ENCODE results near the gene PTEN. TPM values are rescaled to one million over a fixed set of nuclear protein-coding genes. Genes with fewer than 3 reads are reported as not detected.
A peak's percentile ranks its signal among the peaks of the same experiment; 100 is the strongest.

The PTEN gene
- total and polyA plus RNA-seq, 2 experiments from 2014 or later: 32.8 to 128 TPM

GRCh38 chr10:87915406-87915805 is 52.0 kb downstream of the PTEN start:
- no peaks in the 10 kb centered on the region for H3K27me3 ChIP-seq
- H3K9me3 ChIP-seq (ENCODE audit: low read depth): peaks cover 20% of the 10 kb centered on the region
- peaks cover 54% of the 10 kb centered on the region for H4K20me1 ChIP-seq (ENCODE audit: insufficient read depth, poor library complexity, severe bottlenecking)
- WGBS (ENCODE audit: low lambda C conversion rate, missing lambda C conversion rate): 84% methylated on average over 4 of the region's 4 CpGs
- TF ChIP-seq EZH2 (IDR thresholded peaks at IDR 0.05; ENCODE audit: borderline replicate concordance) (no peak), EZH2phosphoT487 (IDR thresholded peaks at IDR 0.05; ENCODE audit: low read depth, severe bottlenecking, unreplicated experiment) (no peak), CTCF (IDR thresholded peaks at IDR 0.05; ENCODE audit: poor library complexity) (no peak)
- no peak overlapping the region for H3K27ac ChIP-seq
- H3K79me2 ChIP-seq: peaks cover 100% of the 10 kb centered on the region
- peaks cover 7% of the 10 kb centered on the region for H3K4me1 ChIP-seq (ENCODE audit: insufficient read depth)
- no peak overlapping the region for H2AFZ ChIP-seq
- no peak overlapping the region for H3K4me3 ChIP-seq
- no peaks in the 10 kb centered on the region for H3K9me2 ChIP-seq (replicated peaks; ENCODE audit: insufficient read depth)
- no peak for DNase-seq (ENCODE audit: low spot score)
- no peaks in the 10 kb centered on the region for H3K36me3 ChIP-seq (replicated peaks; ENCODE audit: insufficient read depth, low read depth)
- H3K4me2 ChIP-seq: no peak overlapping the region

- Histone ChIP-seq H4K20me1 (ENCODE audit: insufficient read depth, poor library complexity, severe bottlenecking) (peaks cover 59% of the 10 kb centered on the region), H2AFZ (no peak overlapping the region), H3K9me3 (ENCODE audit: low read depth) (peaks cover 20% of the 10 kb centered on the region), H3K9me2 (replicated peaks; ENCODE audit: insufficient read depth) (no peaks in the 10 kb centered on the region), H3K4me1 (ENCODE audit: insufficient read depth) (peaks cover 7% of the 10 kb centered on the region), H3K4me3 (no peak overlapping the region), H3K79me2 (peaks cover 100% of the 10 kb centered on the region), H3K4me2 (peak overlapping the region; percentile 35), H3K36me3 (replicated peaks; ENCODE audit: insufficient read depth, low read depth) (no peaks in the 10 kb centered on the region), H3K27me3 (no peaks in the 10 kb centered on the region), H3K27ac (no peak overlapping the region)
- DNase-seq (ENCODE audit: low spot score): no peak
- TF ChIP-seq EZH2 (IDR thresholded peaks at IDR 0.05; ENCODE audit: borderline replicate concordance) (no peak), EZH2phosphoT487 (IDR thresholded peaks at IDR 0.05; ENCODE audit: low read depth, severe bottlenecking, unreplicated experiment) (no peak), CTCF (IDR thresholded peaks at IDR 0.05; ENCODE audit: poor library complexity) (no peak)
- WGBS (ENCODE audit: low lambda C conversion rate, missing lambda C conversion rate): 92% methylated on average over 1 of the region's 1 CpG
Measured at GRCh38 chr10:87915989-87916388, 52.6 kb downstream of the PTEN start.

GRCh38 chr10:87916515-87916914 is 53.1 kb downstream of the PTEN start:
- TF ChIP-seq CTCF (IDR thresholded peaks at IDR 0.05; ENCODE audit: poor library complexity): no peak
- TF ChIP-seq EZH2phosphoT487 (IDR thresholded peaks at IDR 0.05; ENCODE audit: low read depth, severe bottlenecking, unreplicated experiment): no peak
- no peak for TF ChIP-seq EZH2 (IDR thresholded peaks at IDR 0.05; ENCODE audit: borderline replicate concordance)
- Histone ChIP-seq H3K4me2 (no peak overlapping the region), H3K79me2 (peaks cover 100% of the 10 kb centered on the region), H3K27me3 (no peaks in the 10 kb centered on the region), H3K36me3 (replicated peaks; ENCODE audit: insufficient read depth, low read depth) (no peaks in the 10 kb centered on the region), H3K9me2 (replicated peaks; ENCODE audit: insufficient read depth) (no peaks in the 10 kb centered on the region), H4K20me1 (ENCODE audit: insufficient read depth, poor library complexity, severe bottlenecking) (peaks cover 62% of the 10 kb centered on the region), H3K27ac (no peak overlapping the region), H3K9me3 (ENCODE audit: low read depth) (peaks cover 20% of the 10 kb centered on the region), H3K4me3 (no peak overlapping the region), H3K4me1 (ENCODE audit: insufficient read depth) (peaks cover 7% of the 10 kb centered on the region), H2AFZ (no peak overlapping the region)
- DNase-seq (ENCODE audit: low spot score): no peak
- WGBS (ENCODE audit: low lambda C conversion rate, missing lambda C conversion rate): 79% methylated on average over 3 of the region's 3 CpGs

Measured in hepatocyte (in vitro differentiated cells).